Trophoblast cell (in vitro differentiated cells and primary cell): ENCODE results near the gene IL2RG.

Experiments
- DNase-seq, 2 donors: peaks; one replicate each; pipeline ENCODE4 v3.0.0-alpha.2; 2016
- H2AFZ ChIP-seq: 2 replicates; pipeline ENCODE4 v1.6.1; 2013; ENCODE audit warnings: low read length, moderate library complexity, mild to moderate bottlenecking; ENCODE audit not compliant: insufficient read depth, poor library complexity
- H2AK5ac ChIP-seq: 2 replicates; pipeline ENCODE4 v1.6.1; 2013; ENCODE audit warnings: mild to moderate bottlenecking, low read length
- H2BK120ac ChIP-seq: 2 replicates; pipeline ENCODE4 v1.6.1; 2013; ENCODE audit warnings: low read length, mild to moderate bottlenecking, moderate library complexity; ENCODE audit not compliant: insufficient read depth, poor library complexity
- H2BK12ac ChIP-seq: 2 replicates; pipeline ENCODE4 v1.6.1; 2013; ENCODE audit warnings: mild to moderate bottlenecking, low read length, moderate library complexity
- H2BK5ac ChIP-seq: 2 replicates; pipeline ENCODE4 v1.6.1; 2013; ENCODE audit warnings: low read length, low read depth, moderate library complexity, mild to moderate bottlenecking; ENCODE audit not compliant: poor library complexity
- H3K14ac ChIP-seq: 2 replicates; pipeline ENCODE4 v1.6.1; 2013; ENCODE audit warnings: mild to moderate bottlenecking, low read length
- H3K18ac ChIP-seq: 2 replicates; pipeline ENCODE4 v1.6.1; 2013; ENCODE audit warnings: mild to moderate bottlenecking, low read length
- H3K23ac ChIP-seq: 2 replicates; pipeline ENCODE4 v1.6.1; 2013; ENCODE audit warnings: low read length
- H3K27ac ChIP-seq: 2 replicates; pipeline ENCODE4 v1.5.1; 2013; ENCODE audit warnings: low read depth, mild to moderate bottlenecking, inconsistent platforms, low read length, moderate library complexity
- H3K27me3 ChIP-seq: 2 replicates; pipeline ENCODE4 v1.6.1; 2013; ENCODE audit warnings: inconsistent platforms, mild to moderate bottlenecking, low read length, moderate library complexity; ENCODE audit not compliant: insufficient read depth
- H3K36me3 ChIP-seq, 2 experiments: 1 replicate in 1 of 2; 2 replicates in 1 of 2; pipeline ENCODE4 v1.6.1; 2013; ENCODE audit warnings: low read length in 2 of 2, mild to moderate bottlenecking in 2 of 2, moderate library complexity in 1 of 2; ENCODE audit not compliant: insufficient read depth in 2 of 2, control insufficient read depth in 1 of 2
- H3K4ac ChIP-seq: 2 replicates; pipeline ENCODE4 v1.6.1; 2013; ENCODE audit warnings: low read depth, mild to moderate bottlenecking, low read length, moderate library complexity
- H3K4me1 ChIP-seq, 2 experiments: 1 replicate in 1 of 2; 2 replicates in 1 of 2; pipeline ENCODE4 v1.6.1; 2013; ENCODE audit warnings: low read length in 2 of 2, mild to moderate bottlenecking in 2 of 2, moderate library complexity in 1 of 2; ENCODE audit not compliant: insufficient read depth in 2 of 2, control insufficient read depth in 1 of 2
- H3K4me2 ChIP-seq: 2 replicates; pipeline ENCODE4 v1.6.1; 2013; ENCODE audit warnings: inconsistent platforms, mild to moderate bottlenecking, low read length, moderate library complexity
- H3K4me3 ChIP-seq: 2 replicates; pipeline ENCODE4 v1.5.1; 2013; ENCODE audit warnings: mild to moderate bottlenecking, low read depth, low read length, inconsistent platforms
- H3K79me1 ChIP-seq: one replicate; pipeline ENCODE4 v1.6.1; 2013; ENCODE audit warnings: low read length
- H3K79me2 ChIP-seq: 2 replicates; pipeline ENCODE4 v1.6.1; 2013; ENCODE audit warnings: low read length, mild to moderate bottlenecking; ENCODE audit not compliant: control insufficient read depth, insufficient read depth, poor library complexity
- H3K9ac ChIP-seq: 2 replicates; pipeline ENCODE4 v1.6.1; 2013; ENCODE audit warnings: mild to moderate bottlenecking, low read length
- H3K9me3 ChIP-seq: 2 replicates; pipeline ENCODE4 v1.6.1; 2013; ENCODE audit warnings: low read depth, mild to moderate bottlenecking, control low read depth, inconsistent platforms, low read length; ENCODE audit not compliant: insufficient read depth
- H4K12ac ChIP-seq: 2 replicates; pipeline ENCODE4 v1.6.1; 2013; ENCODE audit warnings: low read depth, mild to moderate bottlenecking, low read length, moderate library complexity
- H4K8ac ChIP-seq: 2 replicates; pipeline ENCODE4 v1.6.1; 2013; ENCODE audit warnings: low read depth, mild to moderate bottlenecking, low read length, moderate library complexity
- H4K91ac ChIP-seq: one replicate; pipeline ENCODE4 v1.6.1; 2013; ENCODE audit warnings: low read depth, mild to moderate bottlenecking, low read length, moderate library complexity
- WGBS: extraction: QIAGEN DNeasy Blood & Tissue Kit; methylation state at CpG from one replicate; pipeline ENCODE4 v1.1.7; 2013; ENCODE audit warnings: missing lambda C conversion rate; ENCODE audit not compliant: insufficient read length, insufficient coverage; ENCODE audit errors: extremely low coverage; 5-methylcytosine and 5-hydroxymethylcytosine counted together

The IL2RG gene

DNA sequence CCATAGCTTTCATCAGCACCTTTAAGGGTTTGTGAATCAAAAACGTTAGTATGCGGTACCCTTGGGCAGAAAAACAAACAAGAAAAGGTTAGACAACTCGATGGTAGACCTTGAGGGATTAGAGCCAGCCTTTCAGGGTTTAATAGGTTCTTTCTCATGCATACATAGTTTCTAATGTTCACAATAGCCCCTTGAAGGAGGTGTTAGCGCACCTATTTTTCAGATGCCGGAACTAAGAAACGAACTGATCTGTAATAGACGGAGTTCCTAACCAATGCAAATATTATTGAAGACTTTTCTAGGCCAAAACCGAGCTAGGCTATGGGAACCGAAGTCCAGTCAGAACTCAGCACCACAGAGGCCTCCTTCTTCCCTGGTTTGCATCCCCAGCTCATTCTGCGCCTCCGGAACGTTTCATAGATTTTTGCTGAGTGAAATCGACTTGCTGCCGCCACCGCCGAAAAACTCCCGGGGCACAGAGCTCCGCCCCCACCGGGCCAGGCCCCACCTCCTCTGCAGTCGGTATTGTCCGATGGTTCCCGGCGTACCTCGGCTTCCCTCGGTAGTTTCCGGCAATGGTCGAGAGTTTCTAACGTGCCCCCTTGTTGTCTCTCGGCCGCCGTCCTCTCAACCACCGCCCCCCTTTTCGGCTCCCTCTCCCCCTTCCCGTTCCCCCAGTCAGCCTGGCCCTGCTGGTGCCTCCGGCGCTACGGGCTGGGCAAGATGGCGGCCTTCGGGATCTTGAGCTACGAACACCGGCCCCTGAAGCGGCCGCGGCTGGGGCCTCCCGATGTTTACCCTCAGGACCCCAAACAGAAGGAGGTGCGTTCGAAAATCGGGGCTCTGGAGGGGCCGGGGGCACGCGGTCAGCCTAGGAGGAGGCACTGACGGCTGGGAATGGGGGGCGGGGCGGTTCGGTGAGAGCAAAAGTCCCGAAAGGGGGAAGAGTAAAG is 6.9 kb upstream of the IL2RG start, which contains the start of gene MED12:
Gene MED12 (plus strand): TSS at position 565 of the 953 bp plus-strand sequence. CDS start 159 bp downstream, at position 724.
- peak within 1 kb of the TSS; percentile 70 for H2AFZ ChIP-seq
- peak within 1 kb of the TSS; percentile 89 for H3K4me2 ChIP-seq
- peak within 1 kb of the TSS; percentile 92 for H2BK120ac ChIP-seq
- peak; percentile 28 to 56 for DNase-seq
- WGBS: no CpG with 5 or more reads among the region's 56 CpGs
- H4K8ac ChIP-seq: peak within 1 kb of the TSS; percentile 90
- peaks cover 3% of the 10 kb centered on the region for H3K79me2 ChIP-seq
- H3K27me3 ChIP-seq: no peaks in the 10 kb centered on the region
- H3K23ac ChIP-seq: no peak within 1 kb of the TSS
- peak within 1 kb of the TSS; percentile 83 for H2AK5ac ChIP-seq
- H4K91ac ChIP-seq: peak within 1 kb of the TSS; percentile 96
- peak within 1 kb of the TSS; percentile 83 for H3K9ac ChIP-seq
- peak within 1 kb of the TSS; percentile 81 for H3K4me3 ChIP-seq
- peak within 1 kb of the TSS; percentile 85 for H3K4ac ChIP-seq
- no peaks in the 10 kb centered on the region for H3K9me3 ChIP-seq
- peak within 1 kb of the TSS; percentile 90 for H3K18ac ChIP-seq
- H2BK12ac ChIP-seq: no peak within 1 kb of the TSS
- peak within 1 kb of the TSS; percentile 97 for H3K14ac ChIP-seq
- H3K36me3 ChIP-seq: peaks cover 18 to 33% of the 10 kb centered on the region in 2 experiments
- peak within 1 kb of the TSS; percentile 84 for H3K27ac ChIP-seq
- peaks cover 2 to 12% of the 10 kb centered on the region in 2 experiments for H3K4me1 ChIP-seq
- peak within 1 kb of the TSS; percentile 93 for H2BK5ac ChIP-seq
- peaks cover 5% of the 10 kb centered on the region for H3K79me1 ChIP-seq
- peak within 1 kb of the TSS; percentile 59 for H4K12ac ChIP-seq

GRCh38 chrX:71117358-71117757 is 6.0 kb upstream of the IL2RG start:
- Histone ChIP-seq H2AK5ac (no peak overlapping the region), H3K79me2 (peaks cover 3% of the 10 kb centered on the region), H4K8ac (no peak overlapping the region), H3K9ac (peak overlapping the region; percentile 18), H3K36me3 (peaks cover 13 to 24% of the 10 kb centered on the region in 2 experiments), H3K4ac (no peak overlapping the region), H3K9me3 (no peaks in the 10 kb centered on the region), H3K4me3 (no peak overlapping the region), H3K23ac (no peak overlapping the region), H4K12ac (no peak overlapping the region), H2BK5ac (no peak overlapping the region), H3K18ac (no peak overlapping the region), H3K4me1 (peaks cover 2 to 12% of the 10 kb centered on the region in 2 experiments), H3K4me2 (no peak overlapping the region), H3K14ac (no peak overlapping the region), H2BK12ac (no peak overlapping the region), H2AFZ (no peak overlapping the region), H3K79me1 (peaks cover 5% of the 10 kb centered on the region), H4K91ac (peak overlapping the region; percentile 24), H3K27me3 (no peaks in the 10 kb centered on the region), H3K27ac (no peak overlapping the region), H2BK120ac (no peak overlapping the region)
- DNase-seq: no peak
- WGBS: no CpG with 5 or more reads among the region's 10 CpGs

GRCh38 chrX:71111921-71112431 is 599 bp upstream of the IL2RG start:
- H2BK12ac ChIP-seq: no peak overlapping the region
- H3K9me3 ChIP-seq: no peaks in the 10 kb centered on the region
- no peak overlapping the region for H4K12ac ChIP-seq
- no peak overlapping the region for H3K23ac ChIP-seq
- H3K79me1 ChIP-seq: peaks cover 3% of the 10 kb centered on the region
- no peak overlapping the region for H3K14ac ChIP-seq
- H4K91ac ChIP-seq: no peak overlapping the region
- H3K4me3 ChIP-seq: no peak overlapping the region
- no peak overlapping the region for H2BK120ac ChIP-seq
- no peaks in the 10 kb centered on the region for H3K79me2 ChIP-seq
- H2BK5ac ChIP-seq: no peak overlapping the region
- H4K8ac ChIP-seq: no peak overlapping the region
- H2AFZ ChIP-seq: no peak overlapping the region
- no peaks in the 10 kb centered on the region for H3K36me3 ChIP-seq
- H3K4ac ChIP-seq: no peak overlapping the region
- no peak overlapping the region for H3K9ac ChIP-seq
- peaks cover 4 to 12% of the 10 kb centered on the region in 2 experiments for H3K4me1 ChIP-seq
- no peak overlapping the region for H2AK5ac ChIP-seq
- no peak overlapping the region for H3K4me2 ChIP-seq
- no CpG with 5 or more reads among the region's 5 CpGs for WGBS
- no peak overlapping the region for H3K18ac ChIP-seq
- no peaks in the 10 kb centered on the region for H3K27me3 ChIP-seq
- H3K27ac ChIP-seq: no peak overlapping the region
- no peak for DNase-seq

DNA sequence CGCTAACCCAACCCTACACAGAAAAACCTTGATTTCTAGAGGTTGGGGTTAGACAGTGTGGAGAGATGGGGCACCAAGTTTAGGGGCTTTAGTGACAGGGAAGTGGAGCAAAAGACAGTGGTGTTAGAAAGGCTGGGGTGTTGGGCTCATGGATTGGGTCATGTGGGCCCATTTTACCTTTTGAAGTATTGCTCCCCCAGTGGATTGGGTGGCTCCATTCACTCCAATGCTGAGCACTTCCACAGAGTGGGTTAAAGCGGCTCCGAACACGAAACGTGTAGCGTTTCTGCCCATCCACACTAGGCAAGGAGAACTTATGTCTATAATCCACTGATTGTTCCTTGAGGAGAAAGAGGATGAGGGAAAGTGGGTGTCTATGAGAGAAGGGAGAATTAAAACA is 2.3 kb downstream of the IL2RG start:
- H3K79me2 ChIP-seq: no peaks in the 10 kb centered on the region
- H3K18ac ChIP-seq: no peak overlapping the region
- H3K4ac ChIP-seq: no peak overlapping the region
- no peaks in the 10 kb centered on the region for H3K36me3 ChIP-seq
- no peak overlapping the region for H3K23ac ChIP-seq
- peak overlapping the region; percentile 57 for H4K91ac ChIP-seq
- 100% methylated on average over 1 of the region's 6 CpGs for WGBS
- no peak overlapping the region for H3K4me2 ChIP-seq
- DNase-seq: no peak
- no peak overlapping the region for H2BK12ac ChIP-seq
- no peaks in the 10 kb centered on the region for H3K27me3 ChIP-seq
- H3K27ac ChIP-seq: no peak overlapping the region
- no peak overlapping the region for H3K9ac ChIP-seq
- no peak overlapping the region for H4K8ac ChIP-seq
- H3K9me3 ChIP-seq: no peaks in the 10 kb centered on the region
- H3K79me1 ChIP-seq: peaks cover 5% of the 10 kb centered on the region
- H2BK120ac ChIP-seq: peak overlapping the region; percentile 38
- no peak overlapping the region for H3K14ac ChIP-seq
- H3K4me3 ChIP-seq: no peak overlapping the region
- H3K4me1 ChIP-seq: peaks cover 12 to 22% of the 10 kb centered on the region in 2 experiments
- H4K12ac ChIP-seq: no peak overlapping the region
- H2AFZ ChIP-seq: no peak overlapping the region
- no peak overlapping the region for H2AK5ac ChIP-seq
- no peak overlapping the region for H2BK5ac ChIP-seq
